Measurements from ENCODE around the gene GIGYF2. TPM values are rescaled to one million over a fixed set of nuclear protein-coding genes. Genes with fewer than 3 reads are reported as not detected.
"Not testable (repeated sequence)": the region's sequence is repeated elsewhere in the genome, so short reads cannot be mapped to it uniquely, and the experiment has no call there.

The GIGYF2 gene
- total RNA-seq, 1 experiment from 2014 or later, result 46.9 TPM

DNA sequence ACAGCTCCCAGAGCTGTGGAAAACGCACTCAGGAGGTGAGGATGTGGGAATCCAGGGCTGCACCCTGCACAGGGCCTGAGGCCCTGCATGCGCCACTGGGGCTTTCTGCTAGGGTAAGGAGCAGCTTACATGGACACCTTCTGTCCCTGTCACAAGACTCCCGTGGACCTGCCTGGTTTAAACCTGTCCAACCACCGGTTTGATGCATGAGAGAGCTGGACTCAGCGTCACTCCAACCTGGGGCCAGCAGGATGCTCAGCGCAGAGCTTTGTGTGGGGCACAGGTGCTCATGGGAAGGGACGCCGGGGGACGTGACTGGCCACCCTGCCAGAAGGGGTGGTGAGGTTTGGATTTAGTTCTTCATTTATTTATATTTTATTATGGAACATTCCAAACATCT lies 197.1 kb downstream of the GIGYF2 start:
- no peak for DNase-seq (ENCODE audit: low read depth)

DNA sequence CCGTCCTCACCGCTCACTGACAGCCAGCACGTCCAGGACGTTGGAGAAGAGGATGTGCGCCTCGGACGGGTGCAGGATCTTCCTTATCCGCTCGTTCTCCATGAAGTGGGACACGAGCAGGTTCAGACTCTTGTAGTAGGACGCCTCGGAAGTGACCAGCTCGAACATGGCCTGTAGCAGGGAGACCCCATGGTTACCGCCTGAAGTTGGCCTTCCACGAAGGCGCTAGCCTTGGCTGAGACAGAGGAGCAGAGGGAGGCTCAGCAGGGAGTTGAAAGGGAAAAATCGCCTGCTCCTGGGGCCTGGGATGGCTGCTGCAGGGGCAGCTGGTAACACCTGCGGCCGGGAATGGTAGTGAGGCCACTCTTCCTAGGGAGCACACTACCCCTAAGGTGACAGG lies 197.6 kb downstream of the GIGYF2 start:
- no peak for DNase-seq (ENCODE audit: low read depth)

DNA sequence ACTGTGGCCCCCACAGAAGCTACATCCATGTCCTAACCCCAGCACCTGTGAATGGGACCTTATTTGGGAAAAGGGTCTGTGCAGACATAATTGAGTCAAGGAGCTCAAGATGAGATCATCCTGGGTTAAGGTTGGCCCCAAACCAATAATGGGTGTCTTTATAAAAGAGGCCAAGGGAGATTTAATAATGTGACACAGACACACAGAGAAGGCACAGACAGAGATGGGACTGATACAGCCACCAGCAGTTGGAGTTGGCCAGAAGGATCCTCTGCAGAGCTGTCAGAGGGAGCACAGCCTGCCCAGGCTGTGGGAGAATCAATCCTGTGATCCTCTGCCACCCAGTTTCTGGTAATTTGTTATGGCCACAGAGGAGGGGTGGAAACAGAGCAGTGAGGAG lies 199.0 kb downstream of the GIGYF2 start:
- DNase-seq (ENCODE audit: low read depth), result no peak

DNA sequence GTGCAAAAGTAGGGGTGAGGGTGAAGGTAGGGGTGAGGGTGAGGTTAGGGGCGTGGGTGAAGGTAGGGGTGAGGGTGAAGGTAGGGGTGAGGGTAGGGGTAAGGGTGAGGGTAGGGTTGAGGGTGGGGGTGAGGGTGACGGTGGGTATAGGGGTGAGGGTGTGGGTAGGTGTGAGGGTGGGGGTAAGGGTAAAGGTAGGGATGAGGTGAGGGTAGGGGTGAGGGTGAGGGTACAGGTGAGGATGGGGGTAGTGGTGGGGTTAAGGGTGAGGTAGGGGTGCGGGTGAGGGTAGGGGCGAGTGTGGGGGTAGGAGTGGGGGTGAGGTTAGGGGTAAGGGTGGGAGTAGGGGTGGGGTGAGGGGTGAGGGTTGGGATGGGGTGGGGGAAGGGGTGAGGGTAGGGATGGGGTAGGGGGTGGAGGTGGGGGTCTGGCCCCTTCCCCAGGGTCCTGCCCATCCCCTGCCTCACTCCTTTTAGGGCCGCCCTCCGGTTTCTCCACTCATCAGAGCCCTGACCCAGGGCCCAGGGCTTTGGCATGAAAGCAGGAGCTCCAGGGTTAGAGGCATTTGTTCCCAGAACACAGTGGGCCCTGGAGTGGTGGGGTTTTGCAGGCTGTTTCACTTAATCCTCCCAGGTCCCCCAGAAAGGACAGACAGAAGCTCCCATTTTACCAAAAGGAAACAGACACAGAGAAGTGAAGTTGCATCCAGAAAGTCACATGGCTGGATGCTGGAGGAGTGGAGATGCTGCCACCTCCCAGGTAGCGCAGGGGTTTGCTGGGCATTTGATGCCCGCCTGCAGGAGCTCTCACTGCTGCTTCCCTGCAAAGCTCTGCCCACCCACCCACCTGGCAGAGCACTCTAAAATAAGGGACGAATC lies 199.8 kb downstream of the GIGYF2 start:
- no peak for DNase-seq (ENCODE audit: low read depth)

DNA sequence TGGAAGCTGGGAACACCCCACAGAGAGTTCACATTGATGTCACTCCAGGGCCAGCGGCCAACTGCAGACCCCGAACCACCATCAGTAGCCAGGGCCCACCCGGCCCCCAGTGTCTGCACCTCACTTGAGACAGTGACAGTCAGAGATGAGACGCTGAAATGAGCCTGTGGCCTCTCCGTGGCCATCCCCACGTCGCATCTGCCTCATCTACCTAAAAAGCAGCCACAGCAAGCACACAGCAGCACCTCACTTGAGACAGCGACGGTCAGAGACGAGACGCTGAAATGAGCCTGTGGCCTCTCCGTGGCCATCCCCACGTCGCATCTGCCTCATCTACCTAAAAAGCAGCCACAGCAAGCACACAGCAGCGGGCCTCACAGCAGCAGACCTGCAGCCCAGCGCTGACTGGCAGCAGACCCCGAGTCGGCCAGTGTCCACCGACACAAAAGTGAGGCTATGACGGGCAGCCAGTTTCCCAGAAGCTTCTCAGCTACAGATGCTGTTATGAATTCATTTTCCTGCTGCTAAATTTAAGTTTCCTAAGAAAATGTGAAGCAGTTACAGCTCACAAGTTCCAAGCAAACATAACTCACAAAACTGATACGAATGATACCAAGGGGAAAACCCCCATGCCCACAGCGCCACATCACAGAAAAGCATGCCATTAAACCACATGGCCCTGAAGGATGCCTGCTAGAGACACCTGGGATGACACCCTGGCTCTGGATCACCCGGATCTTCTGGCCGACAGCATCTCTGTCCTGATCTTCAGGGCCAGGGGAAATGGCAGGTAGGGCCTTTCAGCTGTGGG lies 200.7 kb downstream of the GIGYF2 start:
- DNase-seq (ENCODE audit: low read depth), result no peak

DNA sequence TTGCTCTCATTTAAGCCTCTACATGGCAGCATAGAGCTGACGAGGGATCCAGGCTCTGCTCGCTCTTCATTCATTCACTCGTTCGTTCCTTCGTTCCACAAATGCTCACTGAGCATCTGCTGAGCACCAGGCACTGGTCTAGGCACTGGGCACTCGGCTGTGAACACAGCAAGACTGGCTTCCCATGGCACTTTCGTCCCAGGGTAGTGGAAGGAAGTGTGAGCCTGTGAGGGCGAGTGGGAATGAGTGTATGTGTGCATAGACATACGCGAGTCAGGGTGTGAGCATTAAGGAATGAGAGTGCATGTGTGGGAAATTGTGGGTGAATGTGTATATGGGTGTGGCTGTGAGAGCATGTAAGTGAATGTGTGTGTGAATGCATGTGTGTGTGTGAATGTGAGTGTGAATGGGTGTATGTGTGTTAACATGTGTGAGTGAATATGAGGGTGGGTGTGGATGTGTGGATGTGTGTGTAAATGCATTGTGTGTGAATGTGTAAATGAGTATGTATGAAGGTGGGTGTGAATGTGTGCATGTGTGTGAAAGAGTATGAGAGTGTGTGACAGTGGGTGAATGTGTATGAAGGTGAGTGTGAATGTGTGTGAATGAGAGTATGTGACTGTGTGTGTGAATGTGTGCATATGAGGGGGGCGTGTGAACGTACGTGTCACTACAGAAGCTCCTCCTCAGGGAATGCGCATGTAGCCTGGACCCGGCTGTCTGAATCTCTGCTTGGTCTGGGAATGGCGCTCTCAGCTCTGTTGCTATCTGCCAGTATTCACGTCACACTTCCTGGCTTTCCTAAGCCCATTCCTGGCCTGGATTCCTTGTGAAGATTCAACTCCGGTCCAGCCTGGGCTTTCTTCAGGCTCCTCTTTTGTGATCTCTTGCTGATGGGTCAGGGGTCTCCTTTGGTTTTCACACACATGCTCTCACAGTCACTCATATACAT lies 201.7 kb downstream of the GIGYF2 start:
- DNase-seq (ENCODE audit: low read depth), result peak; percentile 47

DNA sequence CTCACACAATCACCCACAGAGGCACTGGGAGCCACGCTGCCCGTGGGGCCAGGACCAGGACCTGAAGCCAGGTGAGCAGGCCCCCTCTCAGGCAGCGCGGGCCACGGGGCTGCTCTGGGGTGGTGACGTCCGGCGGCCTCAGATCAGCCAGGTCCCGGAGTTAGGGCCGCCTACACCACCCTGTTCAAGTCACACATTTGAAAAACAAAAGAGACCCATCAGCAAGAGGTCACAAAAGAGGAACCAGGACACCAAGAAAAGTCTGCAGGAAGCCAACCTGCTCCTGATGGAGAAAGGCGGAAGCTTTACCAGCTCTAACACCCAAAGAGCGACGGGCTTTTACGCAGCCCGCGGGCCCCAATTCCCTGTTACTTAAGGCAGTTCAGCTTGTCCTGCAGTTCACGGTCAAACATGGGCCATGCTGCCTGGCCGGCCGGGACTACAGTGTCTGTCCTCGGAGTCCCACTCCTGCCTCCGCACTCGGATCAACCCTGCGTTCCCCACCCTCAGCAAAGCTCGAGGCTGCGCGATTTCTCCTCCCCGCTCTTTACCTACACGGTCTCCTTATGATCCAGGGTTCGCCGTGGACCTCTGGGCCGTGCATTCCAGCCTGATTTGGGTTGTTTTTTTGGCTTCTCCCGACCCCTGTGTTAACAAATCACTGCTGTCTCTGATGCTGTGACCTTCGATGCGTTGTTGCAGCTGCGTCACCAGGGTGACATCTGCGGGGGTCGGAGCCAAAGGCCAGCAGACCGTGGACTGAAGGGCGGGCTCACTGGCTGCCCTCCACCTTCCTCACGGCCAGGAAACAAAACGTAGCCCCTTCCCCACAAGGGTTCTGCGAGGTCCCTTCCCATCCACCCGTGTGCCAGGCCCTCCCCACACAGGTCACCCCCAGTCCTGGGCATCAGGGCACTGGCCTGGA lies 203.9 kb downstream of the GIGYF2 start:
- no peak for DNase-seq (ENCODE audit: low read depth)

DNA sequence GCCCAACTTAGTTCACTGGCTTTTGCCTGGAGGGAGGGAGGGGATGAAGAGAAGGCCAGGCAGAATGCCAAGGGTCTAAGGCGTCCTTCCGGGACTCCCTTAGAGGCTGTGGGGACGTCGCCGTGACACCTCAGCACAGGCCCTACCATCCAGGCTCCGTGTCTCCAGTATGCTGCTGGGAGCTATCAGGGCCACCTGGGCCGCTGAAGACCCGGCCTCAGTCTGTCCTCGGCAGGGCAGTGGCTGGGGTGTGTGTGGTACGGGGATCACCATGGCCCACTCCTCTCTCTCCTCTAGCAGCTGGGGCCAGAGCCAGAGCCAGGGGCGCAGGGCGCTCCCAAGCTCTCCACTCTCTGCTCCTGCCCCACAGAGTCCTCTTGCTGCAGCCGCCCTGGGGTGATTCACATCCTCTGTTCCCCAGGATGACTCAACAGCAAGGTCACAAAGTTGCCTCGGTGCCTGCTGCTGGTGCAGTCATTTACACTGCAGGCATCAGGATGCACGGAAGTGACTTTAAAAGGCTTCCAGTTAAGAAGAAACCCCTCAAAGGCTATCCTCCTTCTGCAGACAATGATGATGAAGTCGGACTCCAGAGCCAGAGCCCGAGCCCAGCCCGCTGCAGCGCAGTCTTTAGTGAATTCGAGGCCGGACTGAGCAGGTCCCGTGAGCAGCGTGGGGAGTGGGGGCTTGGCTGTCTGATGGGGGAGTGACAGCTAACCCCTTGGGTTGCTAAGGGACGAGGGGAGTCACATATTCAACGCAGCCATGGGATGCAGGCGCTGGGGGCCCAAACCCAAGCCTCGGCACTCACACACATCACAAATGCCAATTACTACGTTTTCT lies 204.8 kb downstream of the GIGYF2 start:
- peak; percentile 98 for DNase-seq (ENCODE audit: low read depth)

DNA sequence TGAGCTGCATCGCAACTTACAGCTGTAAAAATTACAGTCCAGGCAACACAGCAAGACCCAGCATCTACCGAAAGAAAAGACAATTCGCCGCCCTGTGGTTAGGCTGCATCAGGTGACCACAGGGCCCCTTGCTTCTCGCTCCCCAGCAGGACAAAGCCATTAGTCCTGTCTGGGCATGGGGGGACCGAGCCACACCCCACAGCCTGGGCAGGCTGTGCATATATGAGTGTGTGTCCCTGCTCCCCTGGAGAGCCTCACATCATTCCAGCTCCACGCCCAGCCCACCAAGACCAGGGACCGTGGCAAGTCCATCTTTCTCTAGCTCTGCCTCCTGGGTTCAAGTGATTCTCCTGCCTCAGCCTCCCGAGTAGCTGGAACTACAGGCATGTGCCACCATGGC lies 206.9 kb downstream of the GIGYF2 start:
- DNase-seq (ENCODE audit: low read depth), result peak; percentile 45

DNA sequence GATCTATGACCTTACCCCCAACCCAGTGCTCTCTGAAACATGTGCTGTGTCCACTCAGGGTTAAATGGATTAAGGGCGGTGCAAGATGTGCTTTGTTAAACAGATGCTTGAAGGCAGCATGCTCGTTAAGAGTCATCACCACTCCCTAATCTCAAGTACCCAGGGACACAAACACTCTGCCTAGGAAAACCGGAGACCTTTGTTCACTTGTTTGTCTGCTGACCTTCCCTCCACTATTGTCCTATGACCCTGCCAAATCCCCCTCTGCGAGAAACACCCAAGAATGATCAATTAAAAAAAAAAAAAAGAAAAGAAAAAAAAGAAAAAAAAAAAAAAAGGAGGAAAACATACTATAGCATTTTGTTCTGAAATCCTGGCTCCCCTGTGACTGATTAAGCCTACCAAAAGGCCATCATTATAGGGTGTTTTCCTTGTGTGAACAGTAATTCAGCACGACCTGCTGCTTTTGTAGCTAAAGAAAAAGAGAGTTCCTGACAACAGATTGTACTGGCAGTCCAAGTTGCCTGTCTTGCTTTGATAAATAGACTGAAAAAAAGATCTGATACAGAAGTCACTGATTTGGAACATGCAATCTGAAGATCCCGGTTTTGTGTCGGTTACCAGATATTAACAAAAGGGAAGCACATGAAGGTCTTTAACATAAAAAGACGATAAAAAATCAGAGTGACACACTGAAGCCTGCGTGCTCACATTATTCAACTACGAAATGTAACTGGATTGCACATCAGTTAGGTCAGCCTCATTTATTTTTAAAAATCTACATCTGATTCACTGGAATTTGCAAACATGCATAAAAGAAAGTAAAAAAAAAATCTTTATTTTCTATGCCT lies 210.0 kb downstream of the GIGYF2 start:
- DNase-seq (ENCODE audit: low read depth), result not testable (repeated sequence)

DNA sequence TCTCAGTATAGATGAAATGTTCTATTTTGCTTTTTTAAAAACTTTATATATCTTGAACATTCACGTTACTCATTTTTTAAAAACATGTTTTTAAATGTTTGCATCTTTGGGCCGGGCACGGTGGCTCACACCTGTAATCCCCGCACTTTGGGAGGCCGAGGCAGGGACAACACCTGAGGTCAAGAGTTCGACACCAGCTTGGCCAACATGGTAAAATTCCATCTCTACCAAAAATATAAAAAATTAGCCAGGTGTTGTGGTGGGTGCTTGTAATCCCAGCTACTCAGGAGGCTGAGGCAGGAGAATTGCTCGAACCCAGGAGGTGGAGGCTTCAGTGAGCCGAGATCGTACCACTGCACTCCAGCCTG lies 210.6 kb downstream of the GIGYF2 start:
- DNase-seq (ENCODE audit: low read depth), result not testable (repeated sequence)

DNA sequence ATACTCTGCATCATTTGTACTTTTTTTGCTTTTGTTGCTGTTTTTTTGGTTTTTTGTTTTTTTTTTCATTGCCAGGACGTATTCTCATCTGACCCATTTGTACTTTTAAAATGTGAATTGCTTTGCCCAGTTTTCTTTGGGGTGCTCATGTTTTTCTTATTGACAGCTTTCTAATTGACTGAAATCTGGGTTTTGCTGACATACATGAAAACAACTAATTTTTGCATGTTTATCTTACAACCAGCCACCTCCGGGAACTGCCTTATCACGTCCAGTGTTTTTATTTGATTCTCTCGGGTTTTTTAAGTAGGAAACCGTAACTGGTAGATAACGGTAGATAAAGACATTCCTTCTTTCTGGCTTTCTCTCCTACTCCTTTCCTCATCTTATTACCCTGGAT lies 211.6 kb downstream of the GIGYF2 start:
- DNase-seq (ENCODE audit: low read depth), result no peak

Other genes with a start within 250 kb of the GIGYF2 start
- not detected in 2 replicates for gene ALPI, start 241.2 kb upstream of the GIGYF2 start, total RNA-seq (2014; rRNA removed; shearing (Covaris generic))
- not detected in 2 replicates for gene ECEL1, start 209.5 kb upstream of the GIGYF2 start, total RNA-seq (2014; rRNA removed; shearing (Covaris generic))
- gene PRSS56, start 176.9 kb upstream of the GIGYF2 start, total RNA-seq (2014; rRNA removed; shearing (Covaris generic)), result not detected in 2 replicates
- not detected in 2 replicates for gene CHRND, start 171.2 kb upstream of the GIGYF2 start, total RNA-seq (2014; rRNA removed; shearing (Covaris generic))
- not detected in 2 replicates for gene CHRNG, start 157.6 kb upstream of the GIGYF2 start, total RNA-seq (2014; rRNA removed; shearing (Covaris generic))
- 6.3 and 7.1 TPM in 2 replicates for gene TIGD1, start 146.8 kb upstream of the GIGYF2 start, total RNA-seq (2014; rRNA removed; shearing (Covaris generic))
- 146 and 150 TPM in 2 replicates for gene EIF4E2, start 146.6 kb upstream of the GIGYF2 start, total RNA-seq (2014; rRNA removed; shearing (Covaris generic))
- gene EFHD1, start 63.7 kb upstream of the GIGYF2 start, total RNA-seq (2014; rRNA removed; shearing (Covaris generic)), result 1.2 and 1.7 TPM in 2 replicates
- gene KCNJ13, start 79.2 kb downstream of the GIGYF2 start, total RNA-seq (2014; rRNA removed; shearing (Covaris generic)), result not detected in 2 replicates
- gene SNORC, start 172.9 kb downstream of the GIGYF2 start, total RNA-seq (2014; rRNA removed; shearing (Covaris generic)), result 0.24 and 0.98 TPM in 2 replicates